IMR-90 (cell line): ENCODE measurements around the gene CAPN7. TPM values are rescaled to one million over a fixed set of nuclear protein-coding genes. Genes with fewer than 3 reads are reported as not detected.

ENCODE experiments used
- ATAC-seq: fragments of 200-7000 bp; cut with Tn5 transposase; 2 replicates; pipeline ENCODE4 v1.9.1; 2020; ENCODE audit warnings: low read depth, mild to moderate bottlenecking, moderate library complexity
- BruUV-seq: library from RNA; stranded (reverse); fragments of 400-500 nt; replicated peaks from 2 replicates; lab custom pipeline; 2021; lab: Mats Ljungman, UMichigan
- CTCF ChIA-PET: fragments of 300-600 bp; formaldehyde crosslinking; extraction: SDS; loops from one replicate; lab custom pipeline; 2021; ENCODE audit warnings: antibody characterized with exemption; lab: Yijun Ruan, JAX
- POLR2A ChIA-PET: fragments of 300-600 bp; sonication (Branson Sonifier 250); formaldehyde crosslinking; loops from one replicate; lab custom pipeline; 2022; ENCODE audit warnings: antibody characterized with exemption; ENCODE audit not compliant: unreplicated experiment; lab: Charles Lee
- DNase-seq: peaks from one replicate; pipeline ENCODE4 v3.0.0; 2013
- H2AFZ ChIP-seq: replicated peaks from 2 replicates; pipeline ENCODE3; 2013; ENCODE audit warnings: low read length, mild to moderate bottlenecking; ENCODE audit not compliant: poor library complexity
- H2AK5ac ChIP-seq: 2 replicates; pipeline ENCODE4 v1.6.1; 2013; ENCODE audit warnings: low read depth, low read length, inconsistent platforms
- H2AK9ac ChIP-seq: replicated peaks from 2 replicates; pipeline ENCODE3; 2013; ENCODE audit warnings: mild to moderate bottlenecking, low read depth, low read length, moderate library complexity; ENCODE audit not compliant: poor library complexity
- H2BK120ac ChIP-seq: 2 replicates; pipeline ENCODE4 v1.6.1; 2013; ENCODE audit warnings: low read depth, low read length, inconsistent platforms
- H2BK15ac ChIP-seq: 3 replicates; pipeline ENCODE4 v1.6.1; 2013; ENCODE audit warnings: low read depth, low read length, inconsistent platforms
- H2BK20ac ChIP-seq: 2 replicates; pipeline ENCODE4 v1.6.1; 2013; ENCODE audit warnings: low read depth, mild to moderate bottlenecking, inconsistent platforms, low read length, moderate library complexity
- H2BK5ac ChIP-seq: 2 replicates; pipeline ENCODE4 v1.6.1; 2013; ENCODE audit warnings: mild to moderate bottlenecking, low read depth, low read length, inconsistent platforms; ENCODE audit not compliant: poor library complexity, severe bottlenecking
- H3K14ac ChIP-seq: replicated peaks from 2 replicates; pipeline ENCODE4 v1.6.1; 2013; ENCODE audit warnings: low read depth, low read length, inconsistent platforms
- H3K18ac ChIP-seq: 2 replicates; pipeline ENCODE4 v1.6.1; 2013; ENCODE audit warnings: low read depth, low read length, control low read depth
- H3K23ac ChIP-seq: 2 replicates; pipeline ENCODE4 v1.6.1; 2013; ENCODE audit warnings: low read depth, low read length, inconsistent platforms
- H3K27ac ChIP-seq: 2 replicates; pipeline ENCODE4 v1.5.1; 2013; ENCODE audit warnings: mild to moderate bottlenecking, control low read depth, low read length; ENCODE audit not compliant: insufficient read depth
- H3K27me3 ChIP-seq: 2 replicates; pipeline ENCODE4 v1.6.1; 2013; ENCODE audit warnings: low read length; ENCODE audit not compliant: control insufficient read depth, insufficient read depth
- H3K36me3 ChIP-seq: 2 replicates; pipeline ENCODE4 v1.6.1; 2013; ENCODE audit warnings: low read length, mixed read lengths; ENCODE audit not compliant: control insufficient read depth, insufficient read depth
- H3K4ac ChIP-seq: 2 replicates; pipeline ENCODE4 v1.6.1; 2013; ENCODE audit warnings: low read depth, low read length, inconsistent platforms
- H3K4me1 ChIP-seq: 2 replicates; pipeline ENCODE4 v1.6.1; 2013; ENCODE audit warnings: low read length, mixed read lengths; ENCODE audit not compliant: control insufficient read depth, insufficient read depth
- H3K4me2 ChIP-seq: 2 replicates; pipeline ENCODE4 v1.6.1; 2013; ENCODE audit warnings: low read depth, mild to moderate bottlenecking, control low read depth, low read length, moderate library complexity
- H3K4me3 ChIP-seq: 2 replicates; pipeline ENCODE4 v1.5.1; 2013; ENCODE audit warnings: low read depth, mild to moderate bottlenecking, control low read depth, low read length, moderate library complexity; ENCODE audit not compliant: insufficient read depth
- H3K56ac ChIP-seq: 2 replicates; pipeline ENCODE4 v1.6.1; 2013; ENCODE audit warnings: low read length, inconsistent platforms; ENCODE audit not compliant: insufficient read depth; ENCODE audit errors: extremely low read depth
- H3K79me1 ChIP-seq, 2 experiments: 2 replicates each; pipeline ENCODE4 v1.6.1; 2013; ENCODE audit warnings: low read length in 2 of 2, inconsistent platforms in 1 of 2, low read depth in 1 of 2
- H3K9ac ChIP-seq: 2 replicates; pipeline ENCODE4 v1.6.1; 2013; ENCODE audit warnings: low read depth, low read length, control low read depth
- H3K9me1 ChIP-seq: 2 replicates; pipeline ENCODE4 v1.6.1; 2013; ENCODE audit warnings: low read length, inconsistent platforms; ENCODE audit not compliant: insufficient read depth
- H3K9me3 ChIP-seq: 2 replicates; pipeline ENCODE4 v1.6.1; 2013; ENCODE audit warnings: low read length; ENCODE audit not compliant: control insufficient read depth, insufficient read depth
- H4K20me1 ChIP-seq: 2 replicates; pipeline ENCODE4 v1.6.1; 2013; ENCODE audit warnings: low read length, inconsistent platforms; ENCODE audit not compliant: insufficient read depth
- H4K5ac ChIP-seq: 2 replicates; pipeline ENCODE4 v1.6.1; 2013; ENCODE audit warnings: mild to moderate bottlenecking, low read depth, low read length, control low read depth
- H4K8ac ChIP-seq, 2 experiments: 2 replicates each; pipeline ENCODE4 v1.6.1; 2013; ENCODE audit warnings: low read depth in 2 of 2, low read length in 2 of 2, control low read depth in 1 of 2, inconsistent platforms in 1 of 2
- H4K91ac ChIP-seq: 2 replicates; pipeline ENCODE4 v1.6.1; 2013; ENCODE audit warnings: low read depth, low read length, inconsistent platforms; ENCODE audit not compliant: insufficient read depth
- RAD21 ChIP-seq: IDR thresholded peaks from 2 replicates; pipeline ENCODE4 v1.6.1; 2012; ENCODE audit warnings: low read length, improper control_type of control experiment
- WGBS, 2 experiments: methylation state at CpG; one replicate each; pipeline versions ENCODE4 v1.1.5 to v1.1.7; 2013; ENCODE audit warnings: missing lambda C conversion rate in 2 of 2; ENCODE audit not compliant: insufficient read length in 1 of 2; ENCODE audit errors: extremely low coverage in 2 of 2; 5-methylcytosine and 5-hydroxymethylcytosine counted together
- dilution Hi-C: fragments of 300-500 bp; cut with HindIII; formaldehyde crosslinking; loops from one replicate; pipeline ENCODE4 v1.14.3; 2018; ENCODE audit warnings: low sequenced_read_pairs; ENCODE audit not compliant: unreplicated experiment
- in situ Hi-C: fragments of 300-500 bp; cut with MboI; formaldehyde crosslinking; loops from 3 replicates; pipeline ENCODE4 v1.14.3; 2019; ENCODE audit warnings: low sequenced_read_pairs, inconsistent platforms, mixed read lengths
- intact Hi-C: fragments of 100-400 bp; cut with micrococcal nuclease; formaldehyde crosslinking; loops from 2 replicates; pipeline ENCODE4 v1.10.0; 2022
- polyA plus RNA-seq, 3 experiments: library from polyadenylated mRNA; depleted of rRNA; stranded (reverse); fragments of >200 nt; gene quantifications; 2 replicates each; pipeline ENCODE4 v1.2.3, GENCODE V29; 2012; ENCODE audit warnings: low replicate concordance in 1 of 3
- total RNA-seq: library from RNA; depleted of rRNA; stranded (reverse); fragments of >200 nt; gene quantifications from 2 replicates; pipeline ENCODE4 v1.2.3, GENCODE V29; 2012

CAPN7 gene
- total and polyA plus RNA-seq, 2 of the 4 experiments (the other 2 are of a cell fraction): 14.5 to 21.3 TPM

- Histone ChIP-seq H3K27me3 (no peaks in the 10 kb centered on the region), H4K5ac (no peak overlapping the region), H3K56ac (no peak overlapping the region), H3K4me2 (no peak overlapping the region), H3K4me3 (no peak overlapping the region), H2BK5ac (no peak overlapping the region), H2BK120ac (no peak overlapping the region), H3K14ac (no peak overlapping the region), H2AK5ac (no peak overlapping the region), H2AFZ (no peak overlapping the region), H3K18ac (no peak overlapping the region), H3K9me1 (no peaks in the 10 kb centered on the region), H2BK15ac (no peak overlapping the region), H3K27ac (no peak overlapping the region), H3K9me3 (no peaks in the 10 kb centered on the region), H3K23ac (no peak overlapping the region), H3K4me1 (peaks cover 6% of the 10 kb centered on the region), H4K91ac (no peak overlapping the region), H3K4ac (no peak overlapping the region), H3K36me3 (no peaks in the 10 kb centered on the region), H4K20me1 (no peaks in the 10 kb centered on the region), H3K79me1 (peaks cover 0 to 3% of the 10 kb centered on the region in 2 experiments; a peak in 1 of 4 replicates), H2AK9ac (no peak overlapping the region), H2BK20ac (no peak overlapping the region), H3K9ac (no peak overlapping the region), H4K8ac (no peak overlapping the region)
- WGBS, 2 experiments: no CpG with 5 or more reads among the region's 1 CpG
- ATAC-seq (no peak), DNase-seq (no peak)
- dilution Hi-C loops (no loop called here), in situ Hi-C loops (no loop called here), intact Hi-C loops (no loop called here)
- TF ChIP-seq RAD21: no peak
- ChIA-PET CTCF (interaction anchor here (0.6 kb wide), 1 partner anchor 133 kb away, joined by 3 read pairs; no protein-coding TSS in a partner anchor), POLR2A (no interaction called here)
- no TSS peak for BruUV-seq
Observed at GRCh38 chr3:15283702-15284101, 77.7 kb downstream of the CAPN7 start.
